Skeletal muscle cell (primary cell): ENCODE data around the gene NRXN3.

ENCODE experiments used
- DNase-seq: peaks from one replicate; pipeline ENCODE4 v3.0.0-alpha.2; 2010; ENCODE audit warnings: low read depth
- H3K4me3 ChIP-seq: 2 replicates; pipeline ENCODE4 v1.5.1; 2011; ENCODE audit warnings: low read depth, mild to moderate bottlenecking, control low read depth, low read length, moderate library complexity

NRXN3 gene

GRCh38 chr14:78805570-78805969, 635.4 kb downstream of the NRXN3 start:
- DNase-seq = no peak
- H3K4me3 ChIP-seq = no peak overlapping the region

- DNase-seq = no peak
- H3K4me3 ChIP-seq = no peak overlapping the region
Measured at GRCh38 chr14:78823035-78823434, 652.9 kb downstream of the NRXN3 start.

- H3K4me3 ChIP-seq = no peak overlapping the region
- DNase-seq = no peak
Measured at GRCh38 chr14:78823516-78823915, 653.3 kb downstream of the NRXN3 start.

GRCh38 chr14:78829274-78829673, 659.1 kb downstream of the NRXN3 start:
- DNase-seq = no peak
- H3K4me3 ChIP-seq = no peak overlapping the region

- no peak for DNase-seq
- H3K4me3 ChIP-seq = no peak overlapping the region
Measured at GRCh38 chr14:78834766-78835451, 664.7 kb downstream of the NRXN3 start.

- no peak for DNase-seq
- no peak overlapping the region for H3K4me3 ChIP-seq
Measured at GRCh38 chr14:78835909-78836308, 665.7 kb downstream of the NRXN3 start.

GRCh38 chr14:78836777-78837176, 666.6 kb downstream of the NRXN3 start:
- peak; percentile 10 for DNase-seq

GRCh38 chr14:78838959-78839358, 668.8 kb downstream of the NRXN3 start:
- DNase-seq = no peak
- no peak overlapping the region for H3K4me3 ChIP-seq

More at GRCh38 chr14:78836777-78837176, 666.6 kb downstream of the NRXN3 start:
- H3K4me3 ChIP-seq = no peak overlapping the region

GRCh38 chr14:78840898-78841297, 670.7 kb downstream of the NRXN3 start:
- no peak for DNase-seq
- no peak overlapping the region for H3K4me3 ChIP-seq

GRCh38 chr14:78847801-78848200, 677.6 kb downstream of the NRXN3 start:
- no peak overlapping the region for H3K4me3 ChIP-seq
- no peak for DNase-seq

- peak; percentile 0 for DNase-seq
- H3K4me3 ChIP-seq = no peak overlapping the region
Measured at GRCh38 chr14:78848234-78848820, 678.2 kb downstream of the NRXN3 start.

- DNase-seq = no peak
Measured at GRCh38 chr14:78849952-78850351, 679.8 kb downstream of the NRXN3 start.

GRCh38 chr14:78851189-78851588, 681.0 kb downstream of the NRXN3 start:
- DNase-seq = no peak
- H3K4me3 ChIP-seq = no peak overlapping the region

More at GRCh38 chr14:78849952-78850351, 679.8 kb downstream of the NRXN3 start:
- H3K4me3 ChIP-seq = no peak overlapping the region

- H3K4me3 ChIP-seq = no peak overlapping the region
- DNase-seq = no peak
Measured at GRCh38 chr14:78852040-78852439, 681.9 kb downstream of the NRXN3 start.

GRCh38 chr14:78857974-78858373, 687.8 kb downstream of the NRXN3 start:
- H3K4me3 ChIP-seq = no peak overlapping the region
- DNase-seq = no peak

GRCh38 chr14:78863143-78863542, 693.0 kb downstream of the NRXN3 start:
- H3K4me3 ChIP-seq = no peak overlapping the region
- DNase-seq = peak; percentile 0

- no peak overlapping the region for H3K4me3 ChIP-seq
- no peak for DNase-seq
Measured at GRCh38 chr14:78872837-78873236, 702.7 kb downstream of the NRXN3 start.

GRCh38 chr14:78873581-78873980, 703.4 kb downstream of the NRXN3 start:
- no peak for DNase-seq

GRCh38 chr14:78875049-78875448, 704.9 kb downstream of the NRXN3 start:
- DNase-seq = no peak
- no peak overlapping the region for H3K4me3 ChIP-seq

More at GRCh38 chr14:78873581-78873980, 703.4 kb downstream of the NRXN3 start:
- H3K4me3 ChIP-seq = no peak overlapping the region

- DNase-seq = no peak
- no peak overlapping the region for H3K4me3 ChIP-seq
Measured at GRCh38 chr14:78885884-78886283, 715.7 kb downstream of the NRXN3 start.

GRCh38 chr14:78897443-78897842, 727.3 kb downstream of the NRXN3 start:
- DNase-seq = no peak

More at GRCh38 chr14:78897443-78897842, 727.3 kb downstream of the NRXN3 start:
- no peak overlapping the region for H3K4me3 ChIP-seq
